Fibroblast of villous mesenchyme (primary cell): ENCODE measurements around the gene CDC42SE1. TPM values are rescaled to one million over a fixed set of nuclear protein-coding genes. Genes with fewer than 3 reads are reported as not detected.

Experiments
- DNase-seq: peaks from one replicate; pipeline ENCODE4 v3.0.0-alpha.2; 2010; ENCODE audit warnings: low read depth
- H3K4me3 ChIP-seq: 2 replicates; pipeline ENCODE4 v1.5.1; 2011; ENCODE audit warnings: low read depth, mild to moderate bottlenecking, low read length
- CTCF ChIP-seq: IDR thresholded peaks from 2 replicates; pipeline ENCODE4 v1.5.1; 2012; ENCODE audit warnings: low read depth, mild to moderate bottlenecking, low read length; ENCODE audit not compliant: insufficient read depth
- total RNA-seq: library from RNA; depleted of rRNA; stranded (reverse); fragments of >200 nt; gene quantifications from 2 replicates; pipeline ENCODE4 v1.2.3, GENCODE V29; 2012

The CDC42SE1 gene
- total RNA-seq, 1 donor: 68.2 TPM

DNA sequence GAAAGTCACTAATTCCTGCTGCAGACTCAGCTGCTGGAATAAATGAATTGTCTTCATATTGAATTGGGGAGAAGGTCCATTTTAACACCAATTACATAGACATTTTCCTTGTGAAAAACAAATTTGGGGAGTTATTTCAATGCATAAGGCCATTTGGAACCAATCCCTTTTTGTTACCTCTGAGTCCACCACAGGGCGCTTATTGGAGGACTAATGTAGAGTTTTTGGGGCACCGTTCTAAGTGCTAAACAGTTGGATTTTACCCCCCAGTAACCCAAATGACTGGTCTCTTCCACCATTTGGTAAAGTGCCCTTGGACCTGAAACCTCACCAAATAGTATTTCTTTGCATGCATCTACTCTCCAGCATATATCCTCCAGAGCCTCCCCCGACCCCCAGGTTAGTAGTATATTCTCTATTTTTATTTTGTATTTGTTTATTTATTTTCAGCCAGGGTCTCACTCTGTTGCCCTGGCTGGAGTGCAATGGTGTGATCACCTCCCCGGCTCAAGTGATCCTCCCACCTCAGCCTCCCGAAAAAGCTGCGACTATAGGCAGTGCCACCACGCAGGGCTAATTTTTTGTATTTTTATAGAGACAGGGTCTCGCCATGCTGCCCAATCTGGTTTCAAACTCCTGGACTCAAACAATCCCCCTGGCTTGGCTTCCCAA lies 49.6 kb downstream of the CDC42SE1 start:
- DNase-seq: no peak
- H3K4me3 ChIP-seq: no peak overlapping the region
- TF ChIP-seq CTCF: no peak

- peak; percentile 58 for DNase-seq
- H3K4me3 ChIP-seq: peak overlapping the region; percentile 87
- no peak for TF ChIP-seq CTCF
Measured at GRCh38 chr1:151009206-151009587, 50.2 kb downstream of the CDC42SE1 start.

GRCh38 chr1:151008244-151009205 lies 50.9 kb downstream of the CDC42SE1 start, which contains the start of gene PRUNE1:
PRUNE1 (plus strand) TSS chr1:151008449; CDS start chr1:151008633, 184 bp downstream.
- H3K4me3 ChIP-seq: peak within 1 kb of the TSS; percentile 87
- DNase-seq: peak; percentile 97
- TF ChIP-seq CTCF: no peak

DNA sequence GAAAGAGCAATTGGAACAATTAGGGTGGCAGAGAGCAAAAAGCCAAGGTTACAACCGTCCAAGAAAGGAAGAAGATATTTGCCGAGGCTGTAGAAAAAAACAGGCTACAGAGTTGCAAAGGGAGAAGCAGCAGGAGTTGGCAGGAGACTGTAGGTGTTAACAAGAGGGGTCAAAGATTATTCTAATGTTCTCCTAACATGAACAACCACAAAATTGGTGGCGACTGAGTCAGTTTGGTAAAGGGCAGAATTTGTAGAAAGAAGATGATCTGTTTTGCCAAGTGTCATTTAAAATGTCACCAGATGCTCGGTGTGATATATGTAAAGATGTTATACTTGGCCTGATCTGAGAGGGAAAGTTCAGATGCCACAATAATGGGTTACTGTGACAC lies 51.6 kb downstream of the CDC42SE1 start:
- peak overlapping the region; percentile 87 for H3K4me3 ChIP-seq
- TF ChIP-seq CTCF: no peak
- DNase-seq: no peak

DNA sequence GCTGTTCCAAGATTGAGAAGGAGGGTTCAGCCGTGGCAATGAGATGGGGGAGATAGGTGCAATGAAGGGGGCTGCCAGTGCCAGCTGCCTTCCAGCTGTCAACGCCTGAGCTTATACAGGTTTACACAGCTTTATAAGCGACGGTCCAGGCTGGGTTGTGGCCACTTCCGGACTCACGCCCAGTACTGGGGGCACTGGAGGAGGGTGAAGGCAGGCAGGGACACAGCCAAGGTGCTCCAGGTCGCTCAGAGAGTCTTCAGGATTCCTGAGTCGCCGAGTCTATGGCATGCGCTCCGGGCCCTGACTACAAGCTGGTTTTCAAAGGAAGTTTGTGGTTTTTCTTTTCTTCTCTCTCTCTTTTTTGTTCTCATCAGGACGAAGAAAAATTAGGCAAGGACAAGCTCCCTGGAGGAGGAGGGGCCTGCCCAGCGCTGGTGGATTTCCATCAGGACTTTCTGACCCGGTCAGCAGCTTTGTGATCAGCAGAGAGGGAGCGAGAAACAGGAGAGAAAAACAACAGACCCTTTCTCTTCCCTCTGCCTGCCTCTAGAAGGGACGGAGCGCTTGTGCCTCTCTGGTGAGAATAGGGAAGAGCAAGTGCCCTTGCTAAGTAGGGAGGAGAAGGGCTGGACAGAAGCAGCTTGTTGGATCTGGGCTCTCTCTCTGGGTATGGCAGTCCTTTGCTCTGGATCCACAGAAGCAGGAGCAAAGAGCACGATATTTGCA lies 52.9 kb downstream of the CDC42SE1 start, which contains the start of gene MINDY1:
Gene MINDY1, minus strand, starts transcription at position 576 of the 726 bp plus-strand sequence. CDS start 4,285 bp downstream, outside the sequence.
- peak within 1 kb of the TSS; percentile 65 for H3K4me3 ChIP-seq
- DNase-seq: peak; percentile 91
- TF ChIP-seq CTCF: peak; percentile 66

GRCh38 chr1:151005729-151006319 lies 53.6 kb downstream of the CDC42SE1 start:
- DNase-seq: no peak
- H3K4me3 ChIP-seq: peak overlapping the region; percentile 65
- TF ChIP-seq CTCF: no peak
